B cell (primary cell): Measurements from ENCODE around the gene PTPRG. TPM values are rescaled to one million over a fixed set of nuclear protein-coding genes. Genes with fewer than 3 reads are reported as not detected.

Experiments
- ATAC-seq: fragments of 200-7000 bp; cut with Tn5 transposase; one replicate; pipeline ENCODE4 v1.10.0; 2021; ENCODE audit warnings: low read depth, mild to moderate bottlenecking, moderate number of reproducible peaks, moderate library complexity
- CTCF ChIA-PET: fragments of 350-600 bp; sonication (Branson Sonifier 250); formaldehyde crosslinking; loops from one replicate; lab custom pipeline; 2021; ENCODE audit warnings: antibody characterized with exemption, inconsistent platforms; lab: Charles Lee
- POLR2A ChIA-PET: fragments of 350-600 bp; sonication (Branson Sonifier 250); formaldehyde crosslinking; loops from one replicate; lab custom pipeline; 2021; ENCODE audit warnings: antibody characterized with exemption; lab: Charles Lee
- DNase-seq: peaks from one replicate; pipeline ENCODE4 v3.0.0; 2013
- H2AFZ ChIP-seq: 2 replicates; pipeline ENCODE4 v1.6.1; 2012; ENCODE audit warnings: mild to moderate bottlenecking, low read depth, low read length; ENCODE audit not compliant: insufficient read depth, poor library complexity, severe bottlenecking
- H3K27ac ChIP-seq, 2 donors: 1 replicate in 1 of 2; 2 replicates in 1 of 2; pipeline ENCODE4 v1.5.1; 2012 to 2013; ENCODE audit warnings: low read length in 2 of 2, mild to moderate bottlenecking in 2 of 2, moderate library complexity in 1 of 2
- H3K27me3 ChIP-seq, 4 experiments: fragments of 200-600 bp in 1 of 4; sonication (generic) in 1 of 4; replicated peaks in 1 of 4; 1 replicate in 2 of 4; 2 replicates in 2 of 4; pipeline versions ENCODE4 v1.6.1 to v1.7.0; 2013 to 2016; ENCODE audit warnings: low read length in 3 of 4, mild to moderate bottlenecking in 2 of 4, mixed read lengths in 1 of 4, moderate library complexity in 1 of 4; ENCODE audit not compliant: insufficient read depth in 4 of 4, control insufficient read depth in 3 of 4; ENCODE audit errors: control extremely low read depth in 1 of 4
- H3K36me3 ChIP-seq, 2 experiments: replicated peaks in 1 of 2; 1 replicate in 1 of 2; 2 replicates in 1 of 2; pipeline versions ENCODE4 v1.6.1 to v1.7.1; 2013; ENCODE audit warnings: low read length in 1 of 2; ENCODE audit not compliant: insufficient read depth in 2 of 2, control insufficient read depth in 1 of 2; ENCODE audit errors: control extremely low read depth in 1 of 2, extremely low read depth in 1 of 2
- H3K4me1 ChIP-seq, 2 donors: fragments of 200-600 bp in 1 of 2; sonication (generic) in 1 of 2; 1 replicate in 1 of 2; 2 replicates in 1 of 2; pipeline versions ENCODE4 v1.5.1 to v1.6.1; 2013 to 2017; ENCODE audit warnings: low read length in 2 of 2; ENCODE audit not compliant: control insufficient read depth in 2 of 2, insufficient read depth in 2 of 2
- H3K4me2 ChIP-seq: replicated peaks from 2 replicates; pipeline ENCODE3; 2012; ENCODE audit warnings: mild to moderate bottlenecking, low read depth, low read length; ENCODE audit not compliant: poor library complexity, severe bottlenecking
- H3K4me3 ChIP-seq, 5 experiments: fragments of 200-600 bp in 1 of 5; sonication (generic) in 1 of 5; 1 replicate in 3 of 5; 2 replicates in 2 of 5; pipeline versions ENCODE4 v1.5.1 to v1.7.0; 2011 to 2016; ENCODE audit warnings: low read length in 4 of 5, mild to moderate bottlenecking in 4 of 5, low read depth in 2 of 5, control low read depth in 1 of 5, moderate library complexity in 1 of 5; ENCODE audit not compliant: insufficient read depth in 1 of 5; ENCODE audit errors: control extremely low read depth in 1 of 5, extremely low read depth in 1 of 5
- H3K79me2 ChIP-seq: fragments of 200-600 bp; sonication (generic); one replicate; pipeline ENCODE4 v1.6.0; 2016; ENCODE audit warnings: low read length; ENCODE audit not compliant: control insufficient read depth, insufficient read depth
- H3K9ac ChIP-seq: fragments of 200-600 bp; sonication (generic); 2 replicates; pipeline ENCODE4 v1.6.1; 2017; ENCODE audit warnings: mild to moderate bottlenecking, low read length, moderate library complexity
- H3K9me3 ChIP-seq, 3 donors: one replicate each; pipeline versions ENCODE4 v1.6.1 to v1.7.1; 2013; ENCODE audit warnings: low read length in 2 of 3; ENCODE audit not compliant: control insufficient read depth in 2 of 3, insufficient read depth in 1 of 3; ENCODE audit errors: control extremely low read depth in 1 of 3
- H4K20me1 ChIP-seq: 2 replicates; pipeline ENCODE4 v1.6.0; 2012; ENCODE audit warnings: mild to moderate bottlenecking, low read length; ENCODE audit not compliant: insufficient read depth, control insufficient read depth, poor library complexity, severe bottlenecking
- H3K27ac Mint-ChIP-seq: one replicate; pipeline ENCODE4 v1.8.0; 2021; ENCODE audit warnings: mixed read lengths
- H3K27me3 Mint-ChIP-seq: one replicate; pipeline ENCODE4 v1.8.0; 2021; ENCODE audit warnings: mixed read lengths
- H3K4me1 Mint-ChIP-seq: one replicate; pipeline ENCODE4 v1.8.0; 2021; ENCODE audit warnings: mixed read lengths
- H3K4me3 Mint-ChIP-seq: one replicate; pipeline ENCODE4 v1.8.0; 2021; ENCODE audit warnings: mixed read lengths
- H3K9me3 Mint-ChIP-seq: one replicate; pipeline ENCODE4 v1.8.0; 2022; ENCODE audit warnings: mixed read lengths; ENCODE audit not compliant: insufficient read depth
- CTCF ChIP-seq: fragments of 200-600 bp; IDR thresholded peaks from one replicate; pipeline ENCODE4 v1.8.0; 2022; ENCODE audit warnings: antibody characterized with exemption, mild to moderate bottlenecking
- EZH2 ChIP-seq: IDR thresholded peaks from 2 replicates; pipeline ENCODE4 v1.6.1; 2012; ENCODE audit warnings: borderline replicate concordance, low read depth, mild to moderate bottlenecking, moderate library complexity, low read length; ENCODE audit not compliant: insufficient read depth, poor library complexity, severe bottlenecking
- WGBS: methylation state at CpG from one replicate; pipeline ENCODE4 v1.1.5; 2013; ENCODE audit warnings: missing lambda C conversion rate; ENCODE audit not compliant: insufficient coverage; 5-methylcytosine and 5-hydroxymethylcytosine counted together
- intact Hi-C: fragments of 100-400 bp; cut with micrococcal nuclease; formaldehyde crosslinking; loops from one replicate; pipeline ENCODE4 v1.10.0; 2022
- polyA plus RNA-seq: library from polyadenylated mRNA; depleted of rRNA; stranded (reverse); fragments of >200 nt; gene quantifications from 2 replicates; pipeline ENCODE4 v1.2.3, GENCODE V29; 2012
- total RNA-seq, 2 donors: library from RNA; stranded (reverse); fragments of 120-200 nt in 1 of 2; gene quantifications; 1 replicate in 1 of 2; 2 replicates in 1 of 2; pipeline versions ENCODE4 v1.2.3 to v1.2.4, GENCODE V29; 2013 to 2022

The PTPRG gene
- total and polyA plus RNA-seq, 2 donors (not counting 1 experiment from before 2014, with no cell fraction given): 0.12 to 1.3 TPM

GRCh38 chr3:61594144-61594963 is 33.0 kb downstream of the PTPRG start:
- no peak overlapping the region for H3K4me2 ChIP-seq
- Mint-ChIP-seq H3K9me3 (peaks cover 5% of the 10 kb centered on the region), H3K27me3 (peaks cover 11% of the 10 kb centered on the region), H3K4me3 (no peak overlapping the region), H3K4me1 (no peaks in the 10 kb centered on the region), H3K27ac (no peak overlapping the region)
- H3K27me3 ChIP-seq: no peaks in the 10 kb centered on the region
- no peak for TF ChIP-seq EZH2
- no peak for TF ChIP-seq CTCF
- H3K9ac ChIP-seq: no peak overlapping the region
- intact Hi-C loops: no loop called here
- no peaks in the 10 kb centered on the region for H3K79me2 ChIP-seq
- ChIA-PET POLR2A (no interaction called here), CTCF (no interaction called here)
- 86% methylated on average over 5 of the region's 12 CpGs for WGBS
- no peaks in the 10 kb centered on the region for H4K20me1 ChIP-seq
- no peaks in the 10 kb centered on the region for H3K4me1 ChIP-seq
- no peaks in the 10 kb centered on the region for H3K9me3 ChIP-seq
- H3K36me3 ChIP-seq: no peaks in the 10 kb centered on the region
- no peak overlapping the region for H2AFZ ChIP-seq
- H3K4me3 ChIP-seq: no peak overlapping the region
- DNase-seq (no peak), ATAC-seq (no peak)
- no peak overlapping the region for H3K27ac ChIP-seq

- Histone ChIP-seq H3K4me1 (no peaks in the 10 kb centered on the region), H2AFZ (no peak overlapping the region), H4K20me1 (no peaks in the 10 kb centered on the region), H3K4me2 (no peak overlapping the region), H3K9me3 (no peaks in the 10 kb centered on the region), H3K27ac (no peak overlapping the region), H3K27me3 (no peaks in the 10 kb centered on the region), H3K36me3 (no peaks in the 10 kb centered on the region), H3K79me2 (no peaks in the 10 kb centered on the region), H3K9ac (no peak overlapping the region), H3K4me3 (no peak overlapping the region)
- TF ChIP-seq CTCF (no peak), EZH2 (no peak)
- no peak overlapping the region for H3K4me3 Mint-ChIP-seq
- POLR2A ChIA-PET: no interaction called here
- ATAC-seq (no peak), DNase-seq (no peak)
- no peaks in the 10 kb centered on the region for H3K9me3 Mint-ChIP-seq
- H3K27ac Mint-ChIP-seq: no peak overlapping the region
- 78% methylated on average over 3 of the region's 9 CpGs for WGBS
- no peaks in the 10 kb centered on the region for H3K4me1 Mint-ChIP-seq
- intact Hi-C loops: no loop called here
- CTCF ChIA-PET: no interaction called here
- H3K27me3 Mint-ChIP-seq: peaks cover 11% of the 10 kb centered on the region
These were observed 33.6 kb downstream of the PTPRG start for GRCh38 chr3:61594964-61595285.
